Loucy (cell line): Measurements from ENCODE around the gene BARX2.

ENCODE experiments used
- H2AFZ ChIP-seq: fragments of 200-600 bp; sonication (generic); 2 replicates; pipeline ENCODE4 v1.6.0; 2016; ENCODE audit warnings: antibody characterized with exemption, mild to moderate bottlenecking, low read length, moderate library complexity
- H3F3A ChIP-seq: fragments of 200-600 bp; 2 replicates; pipeline ENCODE4 v1.6.0; 2016; ENCODE audit warnings: antibody characterized with exemption, low read depth, mild to moderate bottlenecking
- H3K27me3 ChIP-seq: fragments of 200-600 bp; sonication (generic); 2 replicates; pipeline ENCODE4 v1.6.1; 2014; ENCODE audit warnings: low read length, mild to moderate bottlenecking; ENCODE audit not compliant: insufficient read depth, poor library complexity, severe bottlenecking
- H3K36me3 ChIP-seq: fragments of 200-600 bp; sonication (generic); 2 replicates; pipeline ENCODE4 v1.6.1; 2016; ENCODE audit warnings: low read length; ENCODE audit not compliant: insufficient read depth
- H3K4me1 ChIP-seq: fragments of 200-600 bp; sonication (generic); 2 replicates; pipeline ENCODE4 v1.5.1; 2014; ENCODE audit warnings: low read length, mild to moderate bottlenecking; ENCODE audit not compliant: insufficient read depth, poor library complexity, severe bottlenecking
- H3K4me2 ChIP-seq: fragments of 200-600 bp; sonication (generic); 2 replicates; pipeline ENCODE4 v1.6.0; 2014; ENCODE audit warnings: antibody characterized with exemption, low read length, low read depth, mild to moderate bottlenecking; ENCODE audit not compliant: poor library complexity, severe bottlenecking
- H3K4me3 ChIP-seq: fragments of 200-600 bp; sonication (generic); 2 replicates; pipeline ENCODE4 v1.5.1; 2014; ENCODE audit warnings: low read length, mild to moderate bottlenecking, mixed read lengths; ENCODE audit not compliant: poor library complexity, severe bottlenecking
- H3K79me2 ChIP-seq: fragments of 200-600 bp; sonication (generic); 2 replicates; pipeline ENCODE4 v1.6.1; 2014; ENCODE audit warnings: low read length; ENCODE audit not compliant: insufficient read depth
- H3K9ac ChIP-seq: fragments of 200-600 bp; sonication (generic); 2 replicates; pipeline ENCODE4 v1.6.0; 2014; ENCODE audit warnings: mild to moderate bottlenecking, low read depth, low read length, moderate library complexity; ENCODE audit not compliant: poor library complexity, severe bottlenecking
- H3K9me2 ChIP-seq: fragments of 200-600 bp; sonication (generic); replicated peaks from 2 replicates; pipeline ENCODE4 v1.6.1; 2016; ENCODE audit warnings: low read depth, low read length, mixed read lengths
- H3K9me3 ChIP-seq: fragments of 200-600 bp; sonication (generic); 2 replicates; pipeline ENCODE4 v1.6.1; 2014; ENCODE audit warnings: mild to moderate bottlenecking, antibody characterized with exemption, low read length, low read depth; ENCODE audit not compliant: insufficient read depth
- H4K20me1 ChIP-seq: fragments of 200-600 bp; sonication (generic); 2 replicates; pipeline ENCODE4 v1.6.0; 2014; ENCODE audit warnings: antibody characterized with exemption, low read length, mild to moderate bottlenecking; ENCODE audit not compliant: insufficient read depth, poor library complexity, severe bottlenecking
- CTCF ChIP-seq: fragments of 200-600 bp; sonication (generic); conservative IDR thresholded peaks from 2 replicates; pipeline ENCODE4 v1.5.1; 2014; ENCODE audit warnings: mild to moderate bottlenecking, antibody characterized with exemption, low read length
- EZH2phosphoT487 ChIP-seq: fragments of 200-600 bp; IDR thresholded peaks from 2 replicates; pipeline ENCODE4 v1.6.1; 2018; ENCODE audit warnings: antibody characterized with exemption, mild to moderate bottlenecking, moderate library complexity, borderline replicate concordance

The BARX2 gene

GRCh38 chr11:129426776-129427175 lies 51.1 kb downstream of the BARX2 start:
- Histone ChIP-seq H3K36me3 (no peaks in the 10 kb centered on the region), H3K79me2 (no peaks in the 10 kb centered on the region), H3F3A (no peaks in the 10 kb centered on the region), H2AFZ (no peak overlapping the region), H3K4me1 (no peaks in the 10 kb centered on the region), H4K20me1 (no peaks in the 10 kb centered on the region), H3K4me3 (no peak overlapping the region), H3K27me3 (no peaks in the 10 kb centered on the region), H3K9me3 (peaks cover 6% of the 10 kb centered on the region; the same call in 1 of the 2 replicates), H3K9me2 (no peaks in the 10 kb centered on the region), H3K9ac (no peak overlapping the region), H3K4me2 (no peak overlapping the region)
- TF ChIP-seq EZH2phosphoT487 = no peak
- no peak for TF ChIP-seq CTCF

GRCh38 chr11:129427376-129427775 lies 51.7 kb downstream of the BARX2 start:
- TF ChIP-seq CTCF = no peak
- no peak for TF ChIP-seq EZH2phosphoT487
- H3K36me3 ChIP-seq = no peaks in the 10 kb centered on the region
- H3K4me3 ChIP-seq = no peak overlapping the region
- H3K27me3 ChIP-seq = no peaks in the 10 kb centered on the region
- H3K9me2 ChIP-seq = no peaks in the 10 kb centered on the region
- no peak overlapping the region for H3K9ac ChIP-seq
- H3F3A ChIP-seq = no peaks in the 10 kb centered on the region
- H2AFZ ChIP-seq = no peak overlapping the region
- H3K9me3 ChIP-seq = peaks cover 6% of the 10 kb centered on the region; the same call in 1 of the 2 replicates
- no peaks in the 10 kb centered on the region for H4K20me1 ChIP-seq
- H3K79me2 ChIP-seq = no peaks in the 10 kb centered on the region
- no peaks in the 10 kb centered on the region for H3K4me1 ChIP-seq
- H3K4me2 ChIP-seq = no peak overlapping the region

- H3K9ac ChIP-seq = no peak overlapping the region
- H4K20me1 ChIP-seq = no peaks in the 10 kb centered on the region
- no peaks in the 10 kb centered on the region for H3K9me2 ChIP-seq
- no peak overlapping the region for H3K4me2 ChIP-seq
- H3K27me3 ChIP-seq = no peaks in the 10 kb centered on the region
- no peaks in the 10 kb centered on the region for H3K79me2 ChIP-seq
- H3K9me3 ChIP-seq = peaks cover 6% of the 10 kb centered on the region; the same call in 1 of the 2 replicates
- H3F3A ChIP-seq = no peaks in the 10 kb centered on the region
- TF ChIP-seq EZH2phosphoT487 = no peak
- no peak for TF ChIP-seq CTCF
- no peak overlapping the region for H3K4me3 ChIP-seq
- H3K36me3 ChIP-seq = no peaks in the 10 kb centered on the region
- no peaks in the 10 kb centered on the region for H3K4me1 ChIP-seq
- no peak overlapping the region for H2AFZ ChIP-seq
These were observed 52.3 kb downstream of the BARX2 start for GRCh38 chr11:129427816-129428406.
